Measurements from ENCODE around the gene PANX3.

Gene PANX3

DNA sequence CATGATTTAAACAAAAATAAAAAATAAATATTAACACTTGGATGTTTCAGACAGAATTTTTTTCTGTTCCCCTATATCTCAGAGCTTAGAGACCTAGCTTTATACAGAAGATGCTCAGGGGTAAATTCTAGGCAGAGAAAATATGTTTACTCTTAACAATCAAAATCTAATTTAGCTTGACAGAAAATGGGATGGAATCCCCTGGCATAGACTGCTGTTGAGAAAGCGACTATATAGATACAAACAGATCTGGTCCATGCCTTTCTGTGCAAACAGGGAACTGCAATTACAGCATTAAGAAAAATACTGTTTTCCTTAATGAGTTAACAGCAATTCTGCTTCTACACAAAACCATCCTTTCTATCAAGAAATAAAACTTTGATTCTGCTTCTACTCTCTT, 47.8 kb downstream of the PANX3 start:
- no peak for DNase-seq (ENCODE audit: low spot score)

DNA sequence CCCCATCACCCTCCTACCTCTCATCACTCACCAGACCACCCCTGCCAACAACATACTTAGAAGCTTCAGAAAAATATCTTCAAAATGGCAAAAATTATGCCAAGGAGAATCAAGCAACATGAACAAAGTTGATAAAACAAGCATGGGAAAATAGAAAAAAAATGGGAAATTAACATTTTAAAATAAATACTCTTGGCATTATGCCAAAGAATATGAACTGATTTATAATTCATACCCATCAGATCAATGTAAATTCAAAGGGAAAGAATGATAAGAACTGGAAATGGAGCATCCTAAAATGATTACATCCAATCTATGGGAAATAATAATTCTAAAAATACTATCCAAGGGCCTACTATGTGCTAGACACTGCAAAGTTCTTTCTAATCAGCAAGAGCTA, 50.3 kb downstream of the PANX3 start:
- no peak for DNase-seq (ENCODE audit: low spot score)

DNA sequence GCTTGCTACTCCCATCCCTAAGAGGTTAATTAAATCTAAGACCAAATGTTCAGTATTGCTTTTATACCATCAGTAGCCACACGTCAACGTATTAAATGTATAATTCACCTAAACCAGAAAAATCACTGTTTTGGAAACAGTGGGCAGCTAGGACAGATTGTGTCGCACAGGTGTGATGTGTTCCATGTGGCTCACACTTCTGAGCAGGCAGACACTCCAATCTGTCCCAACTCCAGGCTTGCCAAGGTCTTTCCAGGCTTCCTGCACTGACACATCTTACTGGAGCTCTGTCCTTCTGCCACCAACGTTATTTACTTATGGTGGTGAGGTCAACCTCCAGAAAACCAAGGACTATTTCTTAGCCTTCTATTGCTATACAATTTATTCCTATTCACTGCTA, 50.9 kb downstream of the PANX3 start:
- DNase-seq (ENCODE audit: low spot score) = no peak

DNA sequence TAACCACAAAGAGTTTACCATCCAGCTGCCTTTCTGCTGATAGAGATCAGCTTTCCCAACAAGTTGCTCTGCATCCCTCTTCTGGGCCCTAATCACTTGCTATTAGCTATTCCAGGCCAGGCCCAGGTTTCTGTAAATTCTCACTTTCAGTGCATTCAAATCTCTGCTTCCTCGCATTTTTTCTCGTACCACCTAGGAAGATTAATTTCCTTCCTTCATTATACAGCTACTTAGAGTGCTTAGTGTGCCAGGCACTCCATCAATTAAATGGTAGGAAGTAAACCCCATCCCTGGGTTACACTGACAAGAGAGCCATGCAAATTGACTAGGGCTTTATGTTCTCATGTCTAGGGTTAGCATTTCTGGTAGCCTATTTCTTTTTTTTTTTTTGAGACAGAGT, 52.6 kb downstream of the PANX3 start:
- no peak for DNase-seq (ENCODE audit: low spot score)

DNA sequence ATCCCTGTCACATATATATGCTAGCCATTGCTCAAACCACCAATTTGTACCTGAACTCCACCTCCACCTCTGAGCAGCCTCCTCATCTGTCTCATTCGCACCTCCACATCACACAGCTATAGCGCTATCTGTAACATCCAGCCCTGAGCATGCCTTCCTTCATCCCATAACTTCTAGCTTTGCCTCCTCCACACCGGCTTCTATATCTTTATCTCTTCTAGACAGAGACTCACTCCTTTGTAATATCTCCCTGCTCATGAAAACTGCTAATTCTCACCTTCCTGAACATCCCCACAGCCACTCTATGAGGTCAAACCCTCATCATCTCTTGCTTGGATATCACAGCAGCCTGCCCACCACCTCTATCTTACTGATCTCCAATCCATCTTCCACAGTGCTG, 56.4 kb downstream of the PANX3 start:
- DNase-seq (ENCODE audit: low spot score) = no peak

DNA sequence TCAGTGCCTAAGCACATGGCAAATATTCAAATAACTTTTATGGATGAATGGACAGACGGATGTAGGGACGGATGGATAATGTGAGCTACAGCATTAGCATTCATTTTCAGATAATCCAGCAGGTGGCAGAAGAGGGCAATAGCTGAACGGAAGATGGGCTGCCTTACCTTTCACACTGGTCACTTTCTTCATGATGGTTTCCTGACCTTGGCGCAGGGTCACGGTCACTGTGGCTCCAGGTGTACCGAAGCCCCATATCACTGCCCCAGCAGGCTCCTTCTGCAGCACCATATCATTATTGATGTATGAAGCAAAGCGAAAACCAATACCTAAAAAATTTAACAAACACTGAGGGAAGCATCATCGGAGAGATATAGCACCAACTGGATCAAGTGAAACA, 58.0 kb downstream of the PANX3 start:
- DNase-seq (ENCODE audit: low spot score) = peak; percentile 68

Measured in CD4-positive, alpha-beta T cell treated with Interleukin-15 for 4 hours (primary cell).